NCI-H748 treated with DMSO at 0.1 percent for 48 hours (cell line): Measurements from ENCODE around the gene BRSK1.

Source experiments
- DNase-seq: peaks from one replicate; lab custom pipeline; 2025; lab: John Stamatoyannopoulos, UW

Gene BRSK1

GRCh38 chr19:55353356-55353802 is 69.6 kb downstream of the BRSK1 start:
- DNase-seq, result no peak

- DNase-seq, result peak; percentile 32
Observed at GRCh38 chr19:55353803-55354697, 70.3 kb downstream of the BRSK1 start.

DNA sequence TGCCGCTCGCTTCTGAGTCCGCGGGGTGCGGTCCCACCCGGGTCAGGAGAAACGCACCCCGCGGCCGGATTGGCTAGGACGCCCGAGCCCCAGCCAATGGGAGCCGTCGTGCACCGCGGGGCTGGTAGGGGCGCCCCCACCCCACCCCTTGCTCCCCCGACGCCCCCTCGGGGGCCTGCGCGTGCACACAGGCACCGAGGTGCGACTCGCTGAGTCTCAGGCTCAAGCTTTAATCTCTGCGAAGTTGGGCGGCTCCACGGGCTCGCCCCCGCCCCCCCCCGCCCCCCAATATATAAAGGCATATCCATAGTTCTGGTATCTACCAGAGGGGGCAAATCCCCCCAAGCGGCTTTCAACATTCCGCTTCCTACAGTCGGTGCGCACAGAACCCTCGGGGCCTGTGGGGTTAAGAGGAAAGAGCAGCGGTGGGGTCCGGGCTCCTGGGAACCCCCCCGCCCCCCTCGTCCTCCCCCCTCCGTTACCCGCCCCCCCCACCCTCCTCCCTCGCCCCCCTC is 71.0 kb downstream of the BRSK1 start, which contains the start of gene COX6B2:
Gene COX6B2, minus strand, starts transcription at position 22 of the 515 bp plus-strand sequence. CDS start 198 bp downstream, outside the sequence.
- no peak for DNase-seq

DNA sequence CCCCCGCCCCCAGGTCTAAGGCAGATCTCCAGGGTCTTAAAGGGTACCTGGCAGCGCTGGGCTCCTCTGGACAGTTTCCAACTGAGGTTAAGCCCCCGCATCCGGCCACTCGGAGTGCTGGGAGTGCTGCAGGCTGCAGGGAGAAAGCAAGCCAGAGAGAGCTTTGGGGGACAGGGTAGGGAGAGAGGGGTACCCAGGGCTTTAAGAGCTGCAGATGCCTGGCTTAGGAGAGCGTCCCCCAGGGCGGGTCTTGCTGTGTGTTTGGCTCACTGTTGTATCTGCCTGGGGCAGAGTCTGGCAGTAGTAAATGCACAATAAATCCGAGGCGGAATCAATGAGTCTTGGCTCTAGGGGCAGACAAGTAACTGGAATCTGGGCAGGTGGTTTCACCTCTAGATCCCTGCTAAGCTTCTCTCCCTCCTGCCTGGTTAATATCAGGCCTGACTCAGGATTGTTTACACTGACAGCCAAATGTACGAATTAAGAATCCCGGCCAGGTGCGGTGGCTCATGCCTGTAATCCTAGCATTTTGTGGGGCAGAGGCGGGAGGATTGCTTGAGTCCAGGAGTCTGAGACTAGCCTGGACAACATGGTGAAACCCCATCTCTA is 71.5 kb downstream of the BRSK1 start:
- DNase-seq, result no peak

DNA sequence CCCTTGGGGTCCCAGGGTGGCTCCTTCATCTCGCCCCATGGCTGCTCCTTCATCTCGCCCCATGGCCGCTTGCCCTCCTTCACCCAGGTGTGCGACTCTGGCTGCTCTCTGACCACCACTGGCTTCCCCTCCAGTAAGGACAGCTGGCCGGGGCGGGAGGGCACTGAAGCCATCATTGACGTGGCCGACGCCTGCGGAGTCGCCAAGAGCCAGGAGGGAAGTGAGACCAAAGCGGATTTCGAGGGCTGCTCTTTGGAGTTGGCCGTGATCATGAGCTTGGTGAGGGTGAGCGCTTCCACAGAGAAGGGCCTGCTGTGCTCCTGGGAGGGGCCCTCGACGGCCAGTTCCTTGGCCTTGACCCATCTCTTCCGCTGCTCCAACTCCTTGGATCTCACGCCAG is 74.7 kb downstream of the BRSK1 start:
- DNase-seq, result no peak

GRCh38 chr19:55358943-55359908 is 75.4 kb downstream of the BRSK1 start:
- no peak for DNase-seq

DNA sequence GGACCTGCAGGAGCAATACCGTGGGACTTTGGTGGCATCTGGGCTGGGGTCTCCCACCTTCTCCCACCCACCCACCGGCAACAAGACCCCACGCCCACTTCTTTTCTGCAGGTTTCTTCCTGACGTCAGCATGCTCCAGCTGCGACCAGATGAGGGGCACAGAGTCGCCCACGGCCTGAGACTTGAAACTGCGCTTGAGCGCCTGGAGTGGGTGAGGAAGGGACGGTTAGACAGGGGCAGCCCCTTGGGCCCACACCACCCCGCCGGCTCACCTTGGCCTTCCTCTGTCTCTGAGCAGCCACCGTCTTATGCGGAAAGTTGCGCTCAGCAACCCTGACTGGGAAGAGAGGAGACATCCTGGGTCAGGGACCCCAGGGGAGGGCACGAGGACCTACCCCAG is 77.1 kb downstream of the BRSK1 start:
- DNase-seq, result no peak
